ENCODE measurements around the gene ACP1.

DNA sequence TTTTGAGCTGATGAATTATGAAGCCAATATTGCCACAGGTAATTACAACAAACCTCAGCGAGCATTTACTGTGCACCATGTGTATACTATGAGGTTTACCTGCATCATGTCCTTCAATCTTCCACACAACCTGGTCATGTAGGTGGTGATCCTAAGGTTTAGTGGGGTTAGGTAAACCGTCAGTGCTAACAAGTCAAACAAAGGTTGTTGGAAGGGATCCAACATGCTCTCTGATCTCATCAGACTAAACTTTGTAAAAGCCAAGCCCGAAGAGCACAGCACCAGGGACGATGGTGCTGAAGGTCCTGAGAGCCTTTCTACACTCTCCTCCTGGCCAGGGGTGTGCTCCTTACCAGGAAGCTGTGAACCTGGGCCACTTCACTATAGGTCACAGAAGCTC is 30.3 kb upstream of the ACP1 start:
- TF ChIP-seq CTCF (IDR thresholded peaks at IDR 0.05; ENCODE audit: borderline replicate concordance, extremely low read depth, low read length, poor library complexity, severe bottlenecking) (no peak), EZH2 (IDR thresholded peaks at IDR 0.05; ENCODE audit: borderline replicate concordance, low read depth, low read length, severe bottlenecking) (no peak)
